GM23338 (cell line): ENCODE measurements around the gene SPIRE1. TPM values are rescaled to one million over a fixed set of nuclear protein-coding genes. Genes with fewer than 3 reads are reported as not detected.
"Not testable (repeated sequence)": the region's sequence is repeated elsewhere in the genome, so short reads cannot be mapped to it uniquely, and the experiment has no call there.

ENCODE experiments used
- ATAC-seq: fragments of 200-7000 bp; cut with Tn5 transposase; 3 replicates; pipeline ENCODE4 v1.9.1; 2020
- DNase-seq: peaks from one replicate; pipeline ENCODE4 v3.0.0-alpha.2; 2015; ENCODE audit warnings: low spot score
- H2AFZ ChIP-seq: fragments of 200-600 bp; sonication (generic); 2 replicates; pipeline ENCODE4 v1.8.0; 2016; ENCODE audit warnings: antibody characterized with exemption, mild to moderate bottlenecking, moderate library complexity
- H3F3A ChIP-seq: fragments of 200-600 bp; sonication (generic); replicated peaks from 2 replicates; pipeline ENCODE4 v1.8.0; 2017; ENCODE audit warnings: antibody characterized with exemption, mixed run types, low read depth
- H3K27ac ChIP-seq: fragments of 200-600 bp; sonication (generic); 2 replicates; pipeline ENCODE4 v1.6.1; 2016; ENCODE audit warnings: low read depth
- H3K27me3 ChIP-seq: fragments of 200-600 bp; sonication (generic); 2 replicates; pipeline ENCODE4 v1.8.0; 2016; ENCODE audit warnings: mild to moderate bottlenecking, mixed run types, moderate library complexity; ENCODE audit not compliant: insufficient read depth
- H3K36me3 ChIP-seq: fragments of 200-600 bp; sonication (generic); 2 replicates; pipeline ENCODE4 v1.8.0; 2016; ENCODE audit warnings: mild to moderate bottlenecking; ENCODE audit not compliant: insufficient read depth
- H3K4me1 ChIP-seq: fragments of 200-600 bp; sonication (generic); 2 replicates; pipeline ENCODE4 v1.8.0; 2016; ENCODE audit warnings: mild to moderate bottlenecking, moderate library complexity; ENCODE audit not compliant: insufficient read depth
- H3K4me2 ChIP-seq: fragments of 200-600 bp; sonication (generic); 2 replicates; pipeline ENCODE4 v1.7.1; 2017; ENCODE audit warnings: mixed run types
- H3K4me3 ChIP-seq: fragments of 200-600 bp; sonication (generic); 2 replicates; pipeline ENCODE4 v1.6.1; 2016; ENCODE audit warnings: mixed run types
- H3K79me2 ChIP-seq: fragments of 200-600 bp; sonication (generic); replicated peaks from 2 replicates; pipeline ENCODE4 v1.8.0; 2017; ENCODE audit warnings: mild to moderate bottlenecking; ENCODE audit not compliant: insufficient read depth
- H3K9me2 ChIP-seq: fragments of 200-600 bp; sonication (generic); 2 replicates; pipeline ENCODE4 v1.8.0; 2017; ENCODE audit not compliant: insufficient read depth
- H4K20me1 ChIP-seq: fragments of 200-600 bp; sonication (generic); replicated peaks from 2 replicates; pipeline ENCODE4 v1.8.0; 2017; ENCODE audit warnings: mild to moderate bottlenecking; ENCODE audit not compliant: insufficient read depth
- H3K27ac Mint-ChIP-seq: 2 replicates; pipeline ENCODE4 v1.8.0; 2020; ENCODE audit warnings: inconsistent platforms, mild to moderate bottlenecking, moderate library complexity, mixed read lengths
- H3K27me3 Mint-ChIP-seq: 3 replicates; pipeline ENCODE4 v1.8.0; 2022; ENCODE audit warnings: low read depth, mild to moderate bottlenecking, moderate library complexity, mixed read lengths, inconsistent platforms; ENCODE audit not compliant: insufficient read depth, poor library complexity
- H3K36me3 Mint-ChIP-seq: 3 replicates; pipeline ENCODE4 v1.8.0; 2021; ENCODE audit warnings: low read depth, mild to moderate bottlenecking, inconsistent platforms, moderate library complexity, mixed read lengths
- H3K4me1 Mint-ChIP-seq: 3 replicates; pipeline ENCODE4 v1.8.0; 2020; ENCODE audit warnings: mild to moderate bottlenecking, inconsistent platforms, mixed read lengths
- H3K4me3 Mint-ChIP-seq: 3 replicates; pipeline ENCODE4 v1.8.0; 2021; ENCODE audit warnings: moderate library complexity, mild to moderate bottlenecking, inconsistent platforms, mixed read lengths
- H3K9me3 Mint-ChIP-seq: 3 replicates; pipeline ENCODE4 v1.8.0; 2020; ENCODE audit warnings: moderate library complexity, mild to moderate bottlenecking, inconsistent platforms, mixed read lengths
- CTCF ChIP-seq, 2 experiments: fragments of 200-600 bp in 1 of 2; sonication (generic) in 1 of 2; conservative IDR thresholded peaks; 2 replicates each; pipeline versions ENCODE4 v1.5.1 to v1.6.1; 2016 to 2017; ENCODE audit warnings: antibody characterized with exemption in 2 of 2, low read depth in 2 of 2, mild to moderate bottlenecking in 2 of 2, moderate library complexity in 1 of 2
- ETS1 ChIP-seq: IDR thresholded peaks from 2 replicates; pipeline ENCODE4 v1.6.1; 2016; ENCODE audit warnings: antibody characterized with exemption
- EZH2 ChIP-seq: fragments of 200-600 bp; sonication (generic); IDR thresholded peaks from one replicate; pipeline ENCODE4 v1.8.0; 2017; ENCODE audit warnings: antibody characterized with exemption, mild to moderate bottlenecking, low read depth; ENCODE audit not compliant: unreplicated experiment
- NANOG ChIP-seq: IDR thresholded peaks from 2 replicates; pipeline ENCODE4 v1.6.1; 2016; ENCODE audit warnings: antibody characterized with exemption, borderline replicate concordance
- POLR2AphosphoS5 ChIP-seq: IDR thresholded peaks from 2 replicates; pipeline ENCODE4 v1.6.1; 2016; ENCODE audit warnings: antibody characterized with exemption, low read depth
- STAT1 ChIP-seq: IDR thresholded peaks from one replicate; pipeline ENCODE4 v1.6.1; 2016; ENCODE audit warnings: antibody characterized with exemption; ENCODE audit not compliant: unreplicated experiment
- ZNF331 ChIP-seq: fragments of 250-450 bp; sonication (Bioruptor Pico); IDR thresholded peaks from 2 replicates; pipeline ENCODE4 v1.5.0; 2020; ENCODE audit warnings: low read depth, mild to moderate bottlenecking, moderate library complexity
- polyA plus RNA-seq: library from polyadenylated mRNA; unstranded; fragments of >200 nt; fragmentation: Nextera tagmentation; extraction: Ambion mirVana; gene quantifications from 2 replicates; pipeline ENCODE4 v1.2.1, GENCODE V29; 2016
- total RNA-seq: library from RNA; depleted of rRNA; stranded (reverse); fragments of >200 nt; shearing (Covaris generic); gene quantifications from 2 replicates; pipeline ENCODE4 v1.2.3, GENCODE V29; 2014

The SPIRE1 gene
- total and polyA plus RNA-seq, 2 experiments from 2014 or later, result 2.9 to 15.5 TPM

GRCh38 chr18:12411456-12411855, 246.5 kb downstream of the SPIRE1 start:
- no peak for ATAC-seq
- no peak overlapping the region for H3K4me2 ChIP-seq
- no peak overlapping the region for H2AFZ ChIP-seq
- H3K27me3 ChIP-seq, result peaks cover 18% of the 10 kb centered on the region
- peaks cover 23% of the 10 kb centered on the region for H3K4me1 ChIP-seq
- H3K36me3 ChIP-seq, result no peaks in the 10 kb centered on the region
- peaks cover 3% of the 10 kb centered on the region; the same call in 1 of the 3 replicates for H3K36me3 Mint-ChIP-seq
- no peaks in the 10 kb centered on the region for H4K20me1 ChIP-seq
- H3K27me3 Mint-ChIP-seq, result peaks cover 20% of the 10 kb centered on the region
- no peak overlapping the region for H3K27ac ChIP-seq
- no peak for DNase-seq
- TF ChIP-seq POLR2AphosphoS5, result no peak
- H3K4me3 ChIP-seq, result no peak overlapping the region
- no peaks in the 10 kb centered on the region for H3K9me2 ChIP-seq
- no peaks in the 10 kb centered on the region for H3K9me3 Mint-ChIP-seq
- H3K27ac Mint-ChIP-seq, result no peak overlapping the region
- H3K4me3 Mint-ChIP-seq, result no peak overlapping the region
- peaks cover 18% of the 10 kb centered on the region for H3K79me2 ChIP-seq
- peaks cover 21% of the 10 kb centered on the region for H3K4me1 Mint-ChIP-seq
- H3F3A ChIP-seq, result peaks cover 9% of the 10 kb centered on the region; the same call in 1 of the 2 replicates

- H2AFZ ChIP-seq, H3K4me3 Mint-ChIP-seq, ATAC-seq, H3K27ac ChIP-seq, H3K4me3 ChIP-seq, H3K4me2 ChIP-seq, H3K36me3 Mint-ChIP-seq, DNase-seq, H3K36me3 ChIP-seq, H3F3A ChIP-seq, H3K9me2 ChIP-seq, H4K20me1 ChIP-seq, H3K9me3 Mint-ChIP-seq, H3K27ac Mint-ChIP-seq: not testable (repeated sequence)
- H3K4me1 ChIP-seq, result peaks cover 19% of the 10 kb centered on the region
- peaks cover 18% of the 10 kb centered on the region for H3K4me1 Mint-ChIP-seq
- peaks cover 18% of the 10 kb centered on the region for H3K79me2 ChIP-seq
- peaks cover 27% of the 10 kb centered on the region for H3K27me3 Mint-ChIP-seq
- peaks cover 25% of the 10 kb centered on the region for H3K27me3 ChIP-seq
Measured at GRCh38 chr18:12410747-12411146, 247.2 kb downstream of the SPIRE1 start.

GRCh38 chr18:12410081-12410481, 247.8 kb downstream of the SPIRE1 start:
- H3K4me2 ChIP-seq, result no peak overlapping the region
- H3K27ac Mint-ChIP-seq, result no peak overlapping the region
- no peak for DNase-seq

More at GRCh38 chr18:12410081-12410481, 247.8 kb downstream of the SPIRE1 start:
- no peaks in the 10 kb centered on the region for H4K20me1 ChIP-seq
- Mint-ChIP-seq H3K36me3 (peaks cover 3% of the 10 kb centered on the region; the same call in 1 of the 3 replicates), H3K4me1 (peaks cover 13% of the 10 kb centered on the region), H3K4me3 (no peak overlapping the region), H3K27me3 (peaks cover 33% of the 10 kb centered on the region), H3K9me3 (no peaks in the 10 kb centered on the region)
- no peaks in the 10 kb centered on the region for H3K9me2 ChIP-seq
- H3F3A ChIP-seq, result 0 out of 2 replicates have a peak, but pooled peaks cover 10% of the 10 kb centered on the region
- TF ChIP-seq CTCF (conservative IDR thresholded peaks at IDR 0.05; ENCODE audit: low read depth in 2 of 2), result no peak
- TF ChIP-seq EZH2, result no peak
- TF ChIP-seq NANOG, result no peak
- TF ChIP-seq ETS1, result no peak
- no peak for TF ChIP-seq ZNF331 (CRISPR knock-in tag)
- no peak for TF ChIP-seq STAT1
- peaks cover 18% of the 10 kb centered on the region for H3K79me2 ChIP-seq
- no peak overlapping the region for H3K27ac ChIP-seq
- no peaks in the 10 kb centered on the region for H3K36me3 ChIP-seq
- H2AFZ ChIP-seq, result no peak overlapping the region
- H3K4me1 ChIP-seq, result peaks cover 15% of the 10 kb centered on the region
- no peak overlapping the region for H3K4me3 ChIP-seq
- no peak for ATAC-seq
- H3K27me3 ChIP-seq, result peaks cover 32% of the 10 kb centered on the region
